ENCODE results near the gene TBX2.

Gene TBX2

GRCh38 chr17:61414141-61414935 is 14.7 kb downstream of the TBX2 start:
- TF ChIP-seq POLR2A (IDR thresholded peaks at IDR 0.05; ENCODE audit: low read depth, low read length): no peak
- no peak for FAIRE-seq

GRCh38 chr17:61414936-61415251 is 15.3 kb downstream of the TBX2 start:
- DNase-seq (ENCODE audit: insufficient read length, low spot score): no peak
- TF ChIP-seq POLR2A (IDR thresholded peaks at IDR 0.05; ENCODE audit: low read depth, low read length): no peak
- FAIRE-seq: no peak

More at GRCh38 chr17:61414141-61414935, 14.7 kb downstream of the TBX2 start:
- DNase-seq (ENCODE audit: insufficient read length, low spot score): no peak

GRCh38 chr17:61415374-61416210 is 15.9 kb downstream of the TBX2 start:
- DNase-seq (ENCODE audit: insufficient read length, low spot score): peak; percentile 31
- no peak for TF ChIP-seq POLR2A (IDR thresholded peaks at IDR 0.05; ENCODE audit: low read depth, low read length)
- FAIRE-seq: no peak

DNA sequence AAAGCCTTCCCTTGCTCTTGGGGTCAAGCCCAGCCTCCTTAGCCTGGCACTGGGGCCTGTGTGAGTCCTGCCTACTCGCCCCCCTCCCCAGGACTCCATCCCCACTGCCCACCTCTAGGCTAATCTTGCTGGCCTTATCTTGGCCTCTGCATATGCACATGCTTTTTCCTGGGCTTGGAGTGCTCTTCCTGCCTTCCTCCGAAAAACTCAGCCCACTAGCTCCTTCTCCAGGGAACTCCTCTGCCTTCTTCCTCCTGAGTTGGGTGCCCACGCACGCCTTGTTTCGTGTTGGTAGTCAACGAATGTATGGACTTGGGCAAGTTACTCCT is 16.5 kb downstream of the TBX2 start:
- no peak for TF ChIP-seq POLR2A (IDR thresholded peaks at IDR 0.05; ENCODE audit: low read depth, low read length)
- FAIRE-seq (no peak), DNase-seq (ENCODE audit: insufficient read length, low spot score) (no peak)

GRCh38 chr17:61416540-61417363 is 17.1 kb downstream of the TBX2 start:
- no peak for FAIRE-seq
- no peak for TF ChIP-seq POLR2A (IDR thresholded peaks at IDR 0.05; ENCODE audit: low read depth, low read length)
- DNase-seq (ENCODE audit: insufficient read length, low spot score): peak; percentile 99

GRCh38 chr17:61418449-61418848 is 18.8 kb downstream of the TBX2 start:
- no peak for FAIRE-seq
- no peak for TF ChIP-seq POLR2A (IDR thresholded peaks at IDR 0.05; ENCODE audit: low read depth, low read length)
- no peak for DNase-seq (ENCODE audit: insufficient read length, low spot score)

DNA sequence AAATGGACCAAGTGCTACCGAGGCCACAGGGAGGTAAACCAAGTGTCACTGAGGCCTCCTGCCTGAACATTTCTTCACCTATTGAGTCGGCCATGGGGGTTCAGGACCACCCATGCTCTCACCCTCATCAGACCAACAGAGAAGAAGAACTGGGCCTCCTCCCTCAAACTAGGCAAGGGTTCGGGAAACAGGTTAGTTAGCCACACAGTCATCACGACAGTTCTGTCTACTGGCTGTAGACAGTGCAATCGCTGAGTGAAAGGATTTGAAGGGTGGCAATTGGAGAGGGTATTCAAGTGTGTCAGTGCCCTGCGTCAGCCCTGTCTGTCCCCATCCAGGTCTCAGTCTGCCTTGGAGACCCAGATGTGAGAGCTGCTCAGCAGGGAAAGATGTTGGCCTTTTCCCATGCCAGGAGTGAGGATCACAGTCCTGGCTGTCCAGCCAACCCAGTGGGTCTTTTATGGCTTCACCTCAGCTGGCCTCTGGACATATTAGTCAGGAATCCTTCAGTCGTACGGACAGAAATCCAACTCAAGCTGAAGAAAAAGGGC is 19.9 kb downstream of the TBX2 start:
- DNase-seq (ENCODE audit: insufficient read length, low spot score) (no peak), FAIRE-seq (no peak)
- no peak for TF ChIP-seq POLR2A (IDR thresholded peaks at IDR 0.05; ENCODE audit: low read depth, low read length)

- no peak for FAIRE-seq
- DNase-seq (ENCODE audit: insufficient read length, low spot score): no peak
- no peak for TF ChIP-seq POLR2A (IDR thresholded peaks at IDR 0.05; ENCODE audit: low read depth, low read length)
Measured at GRCh38 chr17:61420052-61420451, 20.4 kb downstream of the TBX2 start.

DNA sequence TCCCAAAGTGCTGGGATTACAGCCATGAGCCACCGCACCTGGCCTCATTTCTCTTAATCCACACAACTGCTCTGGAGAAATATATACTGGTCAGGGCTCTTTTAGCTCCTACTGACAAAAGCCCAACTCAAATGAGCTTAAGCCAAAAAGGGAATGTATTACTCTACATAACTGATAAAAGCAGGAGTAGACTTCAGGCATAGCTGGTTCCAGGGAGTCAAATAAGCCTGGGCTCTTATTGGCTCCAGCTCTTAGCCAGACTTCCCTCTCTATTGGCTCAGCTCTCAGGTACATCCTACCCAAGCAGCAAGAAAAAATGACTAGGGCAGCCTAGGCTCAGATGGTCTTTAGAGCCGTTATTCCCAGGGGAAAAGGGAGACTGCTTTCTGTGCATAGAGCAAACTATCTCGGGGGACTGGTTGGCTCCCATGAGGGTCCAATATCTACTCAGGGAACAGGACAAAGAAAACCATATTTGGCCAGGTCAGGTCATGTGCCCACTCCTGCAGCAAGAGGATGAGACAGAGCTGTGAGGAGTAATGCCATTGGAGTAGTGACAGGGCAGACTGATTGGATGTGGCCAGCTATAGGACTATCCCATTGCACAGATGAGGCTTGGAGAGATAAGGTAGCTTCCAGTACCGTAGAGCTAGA is 21.2 kb downstream of the TBX2 start:
- DNase-seq (ENCODE audit: insufficient read length, low spot score) (no peak), FAIRE-seq (no peak)
- TF ChIP-seq POLR2A (IDR thresholded peaks at IDR 0.05; ENCODE audit: low read depth, low read length): no peak

DNA sequence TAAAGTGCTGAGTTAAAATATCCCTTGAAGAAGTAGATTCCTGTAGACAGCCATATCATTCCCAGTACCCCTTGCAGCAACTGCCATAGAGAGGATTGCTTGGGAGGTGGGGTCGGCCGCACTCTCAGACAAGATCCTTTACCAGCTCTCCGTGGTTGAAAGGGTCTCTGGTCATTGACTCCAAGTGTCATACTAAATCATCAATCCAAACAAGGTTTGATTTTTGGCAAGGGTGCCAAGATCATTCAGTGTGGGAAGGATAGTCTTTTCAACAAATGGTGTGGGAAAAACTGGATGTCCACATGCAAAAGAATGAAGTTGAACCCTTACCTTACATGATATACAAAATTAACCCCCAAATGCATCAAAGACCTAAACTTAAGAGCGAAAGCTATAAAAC is 21.8 kb downstream of the TBX2 start:
- FAIRE-seq: no peak
- no peak for TF ChIP-seq POLR2A (IDR thresholded peaks at IDR 0.05; ENCODE audit: low read depth, low read length)
- no peak for DNase-seq (ENCODE audit: insufficient read length, low spot score)

DNA sequence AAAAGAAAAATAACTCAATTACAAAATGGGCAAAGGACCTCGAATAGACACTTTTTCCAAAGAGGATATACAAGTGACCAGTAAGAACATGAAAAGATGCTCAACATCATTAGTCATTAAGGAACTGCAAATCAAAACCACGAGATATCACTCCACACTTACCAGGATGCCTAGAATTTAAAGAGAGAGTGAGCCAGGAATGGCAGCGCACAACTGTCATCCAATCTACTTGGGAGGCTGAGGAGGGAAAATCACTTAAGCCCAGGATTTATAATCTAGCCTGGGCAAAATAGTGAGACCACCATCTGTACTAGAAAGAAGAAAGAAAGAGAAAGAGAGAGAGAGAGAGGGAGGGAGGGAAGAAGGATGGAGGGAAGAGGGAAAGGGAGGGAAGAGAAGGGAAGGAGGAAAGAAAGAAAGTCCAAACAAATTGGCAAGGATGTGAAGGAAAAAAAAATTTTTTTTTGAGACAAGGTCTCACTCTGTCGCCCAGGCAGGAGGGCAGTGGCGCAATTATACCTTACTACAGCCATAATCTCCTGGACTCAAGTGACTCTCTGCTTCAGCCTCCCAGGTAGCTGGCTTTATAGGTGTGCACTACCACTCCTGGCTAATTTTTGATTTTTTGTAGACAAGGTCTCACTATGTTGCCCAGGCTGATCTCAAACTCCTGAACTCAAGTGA is 22.6 kb downstream of the TBX2 start:
- no peak for TF ChIP-seq POLR2A (IDR thresholded peaks at IDR 0.05; ENCODE audit: low read depth, low read length)
- DNase-seq (ENCODE audit: insufficient read length, low spot score): no peak
- FAIRE-seq: no peak

DNA sequence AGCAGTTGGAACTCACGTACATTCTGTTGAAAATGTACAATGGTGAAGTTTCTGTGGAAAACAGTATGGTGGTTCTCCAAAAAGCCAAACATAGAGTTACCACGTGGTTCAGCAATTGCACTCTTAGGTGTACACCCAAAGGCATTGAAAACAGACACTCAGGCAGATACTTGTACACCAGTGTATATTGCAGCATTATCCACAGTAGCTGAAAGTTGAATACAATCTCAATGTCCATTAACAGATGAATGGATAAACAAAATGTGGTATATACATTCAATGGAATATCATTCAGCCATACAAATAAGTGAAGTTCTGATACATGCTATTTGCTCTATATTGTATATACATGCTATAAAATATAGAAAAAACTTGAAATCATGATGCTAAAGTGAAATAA is 23.2 kb downstream of the TBX2 start:
- TF ChIP-seq POLR2A (IDR thresholded peaks at IDR 0.05; ENCODE audit: low read depth, low read length): no peak
- DNase-seq (ENCODE audit: insufficient read length, low spot score) (no peak), FAIRE-seq (no peak)
